Neural progenitor cell (in vitro differentiated cells): ENCODE measurements around the gene SLC28A2.

Experiments used
- CTCF ChIP-seq: fragments of 200-600 bp; sonication (generic); IDR thresholded peaks from 2 replicates; pipeline ENCODE4 v1.5.1; 2017; ENCODE audit warnings: antibody characterized with exemption, mild to moderate bottlenecking
- EZH2 ChIP-seq: fragments of 200-600 bp; sonication (generic); IDR thresholded peaks from 2 replicates; pipeline ENCODE4 v1.6.1; 2017; ENCODE audit warnings: antibody characterized with exemption, mild to moderate bottlenecking, moderate library complexity
- EZH2phosphoT487 ChIP-seq: fragments of 200-600 bp; sonication (generic); IDR thresholded peaks from 2 replicates; pipeline ENCODE4 v1.6.1; 2017; ENCODE audit warnings: antibody characterized with exemption

- TF ChIP-seq CTCF (no peak), EZH2 (no peak), EZH2phosphoT487 (no peak)
Measured at GRCh38 chr15:45242289-45242688, 9.7 kb upstream of the SLC28A2 start.
